K562 (cell line): ENCODE results near the gene STX1A. TPM values are rescaled to one million over a fixed set of nuclear protein-coding genes. Genes with fewer than 3 reads are reported as not detected.
A peak's percentile ranks its signal among the peaks of the same experiment; 100 is the strongest.

ENCODE experiments used
- ARID2 ChIP-seq: fragments of 450-650 bp; IDR thresholded peaks from 2 replicates; pipeline ENCODE4 v1.6.1; 2017; ENCODE audit warnings: antibody characterized with exemption, mild to moderate bottlenecking
- BRCA1 ChIP-seq, 2 experiments: fragments of 450-650 bp in 1 of 2; sonication (generic) in 1 of 2; formaldehyde crosslinking in 1 of 2; IDR thresholded peaks; 2 replicates each; pipeline versions ENCODE4 v1.5.0 to v1.6.1; 2017 to 2020; ENCODE audit warnings: mild to moderate bottlenecking in 1 of 2, missing genetic modification reagents in 1 of 2
- BRD9 ChIP-seq: fragments of 450-650 bp; IDR thresholded peaks from 2 replicates; pipeline ENCODE4 v1.6.1; 2018; ENCODE audit warnings: low read depth; ENCODE audit not compliant: partially characterized antibody
- CCAR2 ChIP-seq: fragments of 200-400 bp; formaldehyde crosslinking; IDR thresholded peaks from 2 replicates; pipeline ENCODE4 v1.6.1; 2017; ENCODE audit warnings: mild to moderate bottlenecking, low read depth, low read length
- CEBPB ChIP-seq: fragments of 450-650 bp; IDR thresholded peaks from 2 replicates; pipeline ENCODE4 v1.6.1; 2016; ENCODE audit warnings: missing genetic modification characterization, missing compliant biosample characterization
- CREM ChIP-seq: IDR thresholded peaks from 2 replicates; pipeline ENCODE4 v1.6.1; 2014; ENCODE audit warnings: antibody characterized with exemption, low read depth
- EGR1 ChIP-seq: fragments of 450-650 bp; conservative IDR thresholded peaks from 2 replicates; pipeline ENCODE4 v1.6.1; 2017; ENCODE audit warnings: mild to moderate bottlenecking
- ELF4 ChIP-seq: fragments of 450-650 bp; formaldehyde crosslinking; IDR thresholded peaks from 2 replicates; pipeline ENCODE4 v1.4.0; 2022; ENCODE audit warnings: missing genetic modification characterization
- GABPB2 ChIP-seq: fragments of 250-450 bp; sonication (Bioruptor Pico); conservative IDR thresholded peaks from 2 replicates; pipeline ENCODE4 v1.5.1; 2021; ENCODE audit warnings: mild to moderate bottlenecking
- HLTF ChIP-seq: fragments of 450-650 bp; IDR thresholded peaks from 2 replicates; pipeline ENCODE4 v1.6.1; 2016
- MTF1 ChIP-seq: fragments of 250-450 bp; sonication (Bioruptor Pico); IDR thresholded peaks from 2 replicates; pipeline ENCODE4 v1.9.0; 2021; ENCODE audit warnings: moderate library complexity, mild to moderate bottlenecking, inconsistent platforms, borderline replicate concordance
- TEAD1 ChIP-seq, 2 experiments: fragments of 450-650 bp in 1 of 2; sonication (generic) in 1 of 2; formaldehyde crosslinking; IDR thresholded peaks; 2 replicates each; pipeline versions ENCODE4 v1.4.0 to v1.8.0; 2020 to 2022; ENCODE audit warnings: mild to moderate bottlenecking in 2 of 2, missing genetic modification reagents in 1 of 2
- VEZF1 ChIP-seq: fragments of 200-800 bp; sonication (Bioruptor generic); IDR thresholded peaks from 2 replicates; pipeline ENCODE4 v1.6.1; 2017; ENCODE audit warnings: missing genetic modification characterization, missing compliant biosample characterization
- ZFPM2 ChIP-seq: fragments of 250-450 bp; sonication (Bioruptor Pico); IDR thresholded peaks from 2 replicates; pipeline ENCODE4 v1.5.1; 2022; ENCODE audit warnings: mild to moderate bottlenecking
- ZKSCAN1 ChIP-seq: fragments of 150-350 bp; IDR thresholded peaks from 2 replicates; pipeline ENCODE4 v1.6.1; 2016; ENCODE audit warnings: low read depth, low read length
- ZNF174 ChIP-seq: fragments of 250-450 bp; sonication (Bioruptor Pico); IDR thresholded peaks from 2 replicates; pipeline ENCODE4 v1.4.0; 2020; ENCODE audit warnings: mild to moderate bottlenecking
- ZNF316 ChIP-seq: fragments of 450-650 bp; IDR thresholded peaks from 2 replicates; pipeline ENCODE4 v1.6.1; 2016
- polyA plus RNA-seq, 8 experiments: library from polyadenylated mRNA; depleted of rRNA in 4 of 8; stranded (reverse) in 5 of 8; unstranded in 3 of 8; fragments of >200 nt; fragmentation: Nextera tagmentation in 2 of 8; fragmentation: Illumina TruSeq in 1 of 8; extraction: Ambion mirVana in 2 of 8; extraction: Trizol in 1 of 8; gene quantifications; 2 replicates each; pipeline versions ENCODE4 v1.2.1 to v1.2.3, GENCODE V29; 2011 to 2014; ENCODE audit warnings: inconsistent platforms in 1 of 8, missing spikeins in 1 of 8
- total RNA-seq, 7 experiments: library from RNA; depleted of rRNA in 6 of 7; stranded (reverse); fragments of >200 nt in 6 of 7; fragmentation: Illumina TruSeq in 2 of 7; extraction: Trizol in 2 of 7; gene quantifications; 2 replicates each; pipeline versions ENCODE4 v1.2.1 to v1.2.3, GENCODE V29; 2011 to 2021; ENCODE audit warnings: low replicate concordance in 1 of 7
- TF ChIP-seq, protein P1 (sequence below): fragments of 450-650 bp; formaldehyde crosslinking; IDR thresholded peaks from 2 replicates; pipeline ENCODE4 v1.4.0; 2020; ENCODE audit warnings: mild to moderate bottlenecking, moderate library complexity
- TF ChIP-seq, protein P2 (sequence below): sonication (generic); formaldehyde crosslinking; IDR thresholded peaks from 2 replicates; pipeline ENCODE4 v1.8.1; 2023; ENCODE audit warnings: mild to moderate bottlenecking, missing genetic modification reagents
- TF ChIP-seq, protein P3 (sequence below), 2 experiments: IDR thresholded peaks; 2 replicates each; pipeline ENCODE4 v1.6.1; 2012; ENCODE audit warnings: improper control_type of control experiment in 2 of 2, low read depth in 2 of 2, low read length in 2 of 2, borderline replicate concordance in 1 of 2

The STX1A gene
- total and polyA plus RNA-seq, 9 of the 15 experiments (the other 6 are each of a cell fraction or from before 2014, with no cell fraction given): 0.04 to 15.1 (median 6.3) TPM

- peak; percentile 56; the same call in 1 of the 2 replicates for TF ChIP-seq GABPB2 (CRISPR knock-in tag)
- no peak for TF ChIP-seq ELF4 (CRISPR knock-in tag)
- peak; percentile 46 for TF ChIP-seq BRD9
- no peak for TF ChIP-seq ZNF174 (CRISPR knock-in tag)
- peak; percentile 70; the same call in 1 of the 2 replicates for TF ChIP-seq VEZF1
- TF ChIP-seq ZNF316: 0 out of 2 replicates have a peak, but pooled peaks have one; percentile 4
- 0 out of 2 replicates have a peak, but pooled peaks have one; percentile 54 for TF ChIP-seq ZFPM2 (CRISPR knock-in tag)
- TF ChIP-seq, protein P1, sequence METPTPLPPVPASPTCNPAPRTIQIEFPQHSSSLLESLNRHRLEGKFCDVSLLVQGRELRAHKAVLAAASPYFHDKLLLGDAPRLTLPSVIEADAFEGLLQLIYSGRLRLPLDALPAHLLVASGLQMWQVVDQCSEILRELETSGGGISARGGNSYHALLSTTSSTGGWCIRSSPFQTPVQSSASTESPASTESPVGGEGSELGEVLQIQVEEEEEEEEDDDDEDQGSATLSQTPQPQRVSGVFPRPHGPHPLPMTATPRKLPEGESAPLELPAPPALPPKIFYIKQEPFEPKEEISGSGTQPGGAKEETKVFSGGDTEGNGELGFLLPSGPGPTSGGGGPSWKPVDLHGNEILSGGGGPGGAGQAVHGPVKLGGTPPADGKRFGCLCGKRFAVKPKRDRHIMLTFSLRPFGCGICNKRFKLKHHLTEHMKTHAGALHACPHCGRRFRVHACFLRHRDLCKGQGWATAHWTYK (CRISPR knock-in tag): peak; percentile 51; the same call in 1 of the 2 replicates
- TF ChIP-seq MTF1 (CRISPR knock-in tag): no peak
- TF ChIP-seq TEAD1 (CRISPR knock-in tag; IDR thresholded peaks at IDR 0.05): 0 out of 4 replicates have a peak, but pooled peaks of 1 of the 2 experiments have one; percentile 1
- TF ChIP-seq, protein P2, sequence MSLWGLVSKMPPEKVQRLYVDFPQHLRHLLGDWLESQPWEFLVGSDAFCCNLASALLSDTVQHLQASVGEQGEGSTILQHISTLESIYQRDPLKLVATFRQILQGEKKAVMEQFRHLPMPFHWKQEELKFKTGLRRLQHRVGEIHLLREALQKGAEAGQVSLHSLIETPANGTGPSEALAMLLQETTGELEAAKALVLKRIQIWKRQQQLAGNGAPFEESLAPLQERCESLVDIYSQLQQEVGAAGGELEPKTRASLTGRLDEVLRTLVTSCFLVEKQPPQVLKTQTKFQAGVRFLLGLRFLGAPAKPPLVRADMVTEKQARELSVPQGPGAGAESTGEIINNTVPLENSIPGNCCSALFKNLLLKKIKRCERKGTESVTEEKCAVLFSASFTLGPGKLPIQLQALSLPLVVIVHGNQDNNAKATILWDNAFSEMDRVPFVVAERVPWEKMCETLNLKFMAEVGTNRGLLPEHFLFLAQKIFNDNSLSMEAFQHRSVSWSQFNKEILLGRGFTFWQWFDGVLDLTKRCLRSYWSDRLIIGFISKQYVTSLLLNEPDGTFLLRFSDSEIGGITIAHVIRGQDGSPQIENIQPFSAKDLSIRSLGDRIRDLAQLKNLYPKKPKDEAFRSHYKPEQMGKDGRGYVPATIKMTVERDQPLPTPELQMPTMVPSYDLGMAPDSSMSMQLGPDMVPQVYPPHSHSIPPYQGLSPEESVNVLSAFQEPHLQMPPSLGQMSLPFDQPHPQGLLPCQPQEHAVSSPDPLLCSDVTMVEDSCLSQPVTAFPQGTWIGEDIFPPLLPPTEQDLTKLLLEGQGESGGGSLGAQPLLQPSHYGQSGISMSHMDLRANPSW (CRISPR knock-in tag): no peak
- peak; percentile 69; the same call in 1 of the 2 replicates for TF ChIP-seq HLTF
- TF ChIP-seq, protein P3, sequence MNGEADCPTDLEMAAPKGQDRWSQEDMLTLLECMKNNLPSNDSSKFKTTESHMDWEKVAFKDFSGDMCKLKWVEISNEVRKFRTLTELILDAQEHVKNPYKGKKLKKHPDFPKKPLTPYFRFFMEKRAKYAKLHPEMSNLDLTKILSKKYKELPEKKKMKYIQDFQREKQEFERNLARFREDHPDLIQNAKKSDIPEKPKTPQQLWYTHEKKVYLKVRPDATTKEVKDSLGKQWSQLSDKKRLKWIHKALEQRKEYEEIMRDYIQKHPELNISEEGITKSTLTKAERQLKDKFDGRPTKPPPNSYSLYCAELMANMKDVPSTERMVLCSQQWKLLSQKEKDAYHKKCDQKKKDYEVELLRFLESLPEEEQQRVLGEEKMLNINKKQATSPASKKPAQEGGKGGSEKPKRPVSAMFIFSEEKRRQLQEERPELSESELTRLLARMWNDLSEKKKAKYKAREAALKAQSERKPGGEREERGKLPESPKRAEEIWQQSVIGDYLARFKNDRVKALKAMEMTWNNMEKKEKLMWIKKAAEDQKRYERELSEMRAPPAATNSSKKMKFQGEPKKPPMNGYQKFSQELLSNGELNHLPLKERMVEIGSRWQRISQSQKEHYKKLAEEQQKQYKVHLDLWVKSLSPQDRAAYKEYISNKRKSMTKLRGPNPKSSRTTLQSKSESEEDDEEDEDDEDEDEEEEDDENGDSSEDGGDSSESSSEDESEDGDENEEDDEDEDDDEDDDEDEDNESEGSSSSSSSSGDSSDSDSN (IDR thresholded peaks at IDR 0.05; ENCODE audit: borderline replicate concordance in 1 of 2, low read depth in 2 of 2, low read length in 2 of 2): no peak
- no peak for TF ChIP-seq ZKSCAN1
- TF ChIP-seq ARID2: 0 out of 2 replicates have a peak, but pooled peaks have one; percentile 35
- no peak for TF ChIP-seq BRCA1 (IDR thresholded peaks at IDR 0.05)
- TF ChIP-seq BRCA1 (CRISPR knock-in tag; IDR thresholded peaks at IDR 0.05): peak; percentile 67; the same call in 1 of the 2 replicates
- TF ChIP-seq EGR1: peak; percentile 50; the same call in 1 of the 2 replicates
- TF ChIP-seq CEBPB (tag): no peak
- no peak for TF ChIP-seq CCAR2
- no peak for TF ChIP-seq CREM
Observed at GRCh38 chr7:73738220-73738611, 18.7 kb upstream of the STX1A start (continued).
